ENCODE measurements around the gene SPTBN4. TPM values are rescaled to one million over a fixed set of nuclear protein-coding genes. Genes with fewer than 3 reads are reported as not detected.
"Not testable (repeated sequence)": the region's sequence is repeated elsewhere in the genome, so short reads cannot be mapped to it uniquely, and the experiment has no call there.

The SPTBN4 gene
- total RNA-seq, 2 donors from 2014 or later: 1.7 to 2.7 TPM

DNA sequence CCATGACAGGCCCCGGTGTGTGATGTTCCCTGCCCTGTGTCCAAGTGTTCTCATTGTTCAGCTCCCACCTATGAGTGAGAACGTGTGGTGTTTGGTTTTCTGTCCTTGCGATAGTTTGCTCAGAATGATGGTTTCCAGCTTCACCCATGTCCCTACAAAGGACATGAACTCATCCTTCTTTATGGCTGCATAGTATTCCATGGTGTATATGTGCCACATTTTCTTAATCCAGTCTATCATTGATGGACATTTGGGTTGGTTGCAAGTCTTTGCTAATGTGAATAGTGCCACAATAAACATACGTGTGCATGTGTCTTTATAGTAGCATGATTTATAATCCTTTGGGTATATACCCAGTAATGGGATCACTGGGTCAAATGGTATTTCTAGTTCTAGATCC, 80.4 kb downstream of the SPTBN4 start:
- intact Hi-C loops (cut with DNase I); DNase-seq (ENCODE audit: low spot score): not testable (repeated sequence)

DNA sequence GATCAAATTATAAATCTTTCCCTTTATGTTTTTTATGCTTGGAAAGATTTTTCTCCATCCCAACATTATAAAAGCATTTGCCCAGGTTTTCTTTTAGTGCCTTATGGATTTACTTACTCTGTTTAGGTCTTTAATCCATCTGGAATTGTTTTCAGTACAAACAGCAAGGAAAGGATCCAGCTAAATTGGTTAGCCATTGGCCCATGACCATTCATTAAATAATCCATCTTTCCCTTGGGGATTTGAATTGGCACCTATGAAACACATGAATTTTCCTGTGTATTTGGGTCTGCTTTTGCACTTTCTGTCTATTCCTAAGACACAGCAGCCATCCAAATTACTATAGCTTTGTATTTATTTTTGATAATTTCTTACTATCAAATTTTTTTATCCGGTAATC, 81.0 kb downstream of the SPTBN4 start:
- intact Hi-C loops (cut with DNase I): no loop called here
- no peak for DNase-seq (ENCODE audit: low spot score)

DNA sequence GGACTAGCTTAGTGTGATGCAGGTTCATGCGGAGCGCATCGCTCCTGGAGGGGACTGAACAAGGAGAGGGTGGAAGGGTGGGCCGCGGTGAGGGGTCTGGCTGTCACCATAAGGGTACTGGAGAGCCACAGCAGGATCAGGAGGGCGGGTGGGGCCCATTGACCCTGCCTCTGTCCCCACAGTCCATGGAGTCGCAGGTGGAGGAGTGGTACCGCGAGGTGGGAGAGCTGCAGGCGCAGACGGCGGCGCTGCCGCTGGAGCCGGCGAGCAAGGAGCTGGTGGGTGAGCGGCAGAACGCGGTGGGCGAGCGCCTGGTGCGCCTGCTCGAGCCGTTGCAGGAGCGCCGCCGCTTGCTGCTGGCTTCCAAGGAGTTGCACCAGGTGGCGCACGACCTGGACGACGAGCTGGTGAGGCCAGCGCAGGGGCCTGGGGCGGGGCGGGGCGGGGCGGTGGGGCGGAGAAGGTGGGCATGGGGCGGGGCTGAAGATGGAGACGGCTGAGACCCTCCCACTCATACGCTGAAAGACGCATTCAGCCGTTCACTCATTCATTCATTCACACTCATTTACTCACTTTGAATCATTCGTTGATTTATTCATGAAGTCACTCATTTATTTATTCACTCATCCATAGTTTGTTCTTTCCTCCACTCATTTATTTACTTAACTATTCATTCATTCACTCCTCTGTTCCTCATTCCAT, 82.4 kb downstream of the SPTBN4 start:
- DNase-seq (ENCODE audit: low spot score): no peak
- intact Hi-C loops (cut with DNase I): no loop called here

DNA sequence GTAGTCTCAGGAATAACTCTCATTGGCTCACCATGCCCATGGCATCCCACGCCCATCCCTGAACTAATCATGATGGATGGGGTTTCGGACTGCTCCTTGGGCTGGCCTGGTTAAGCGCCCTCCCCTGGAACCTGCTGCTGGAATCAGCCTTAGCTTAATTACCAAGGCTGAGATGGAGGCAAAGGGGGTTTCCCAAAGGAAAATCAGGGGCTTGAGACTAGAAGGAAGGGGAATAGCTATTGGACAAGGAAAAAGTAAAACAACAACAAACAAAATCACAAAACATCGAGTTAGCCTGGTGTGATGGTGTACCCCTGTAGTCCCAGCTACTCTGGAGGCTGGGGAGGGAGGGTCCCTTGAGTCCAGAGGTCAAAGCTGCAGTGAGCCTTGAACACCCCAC, 84.2 kb downstream of the SPTBN4 start:
- intact Hi-C loops (cut with DNase I): no loop called here
- no peak for DNase-seq (ENCODE audit: low spot score)

DNA sequence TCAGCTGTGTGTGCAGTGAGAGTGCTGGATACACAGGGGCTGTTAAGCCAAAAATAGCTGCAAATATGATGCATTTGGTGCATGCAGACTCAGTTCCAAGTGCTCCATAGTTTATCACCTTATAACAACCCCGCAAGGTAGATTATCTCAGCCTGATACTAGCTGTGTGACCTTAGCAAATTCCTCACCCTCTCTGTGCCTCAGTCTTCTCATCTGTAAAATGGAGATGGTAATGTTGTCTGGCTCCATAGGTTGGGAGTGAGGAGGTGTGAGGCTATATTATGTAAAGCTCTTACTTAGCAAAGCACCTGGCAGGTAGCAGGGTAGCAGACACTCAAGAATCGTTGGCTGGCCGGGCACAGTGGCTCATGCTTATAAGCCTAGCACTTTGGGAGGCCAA, 86.0 kb downstream of the SPTBN4 start:
- DNase-seq (ENCODE audit: low spot score): no peak
- intact Hi-C loops (cut with DNase I): no loop called here

DNA sequence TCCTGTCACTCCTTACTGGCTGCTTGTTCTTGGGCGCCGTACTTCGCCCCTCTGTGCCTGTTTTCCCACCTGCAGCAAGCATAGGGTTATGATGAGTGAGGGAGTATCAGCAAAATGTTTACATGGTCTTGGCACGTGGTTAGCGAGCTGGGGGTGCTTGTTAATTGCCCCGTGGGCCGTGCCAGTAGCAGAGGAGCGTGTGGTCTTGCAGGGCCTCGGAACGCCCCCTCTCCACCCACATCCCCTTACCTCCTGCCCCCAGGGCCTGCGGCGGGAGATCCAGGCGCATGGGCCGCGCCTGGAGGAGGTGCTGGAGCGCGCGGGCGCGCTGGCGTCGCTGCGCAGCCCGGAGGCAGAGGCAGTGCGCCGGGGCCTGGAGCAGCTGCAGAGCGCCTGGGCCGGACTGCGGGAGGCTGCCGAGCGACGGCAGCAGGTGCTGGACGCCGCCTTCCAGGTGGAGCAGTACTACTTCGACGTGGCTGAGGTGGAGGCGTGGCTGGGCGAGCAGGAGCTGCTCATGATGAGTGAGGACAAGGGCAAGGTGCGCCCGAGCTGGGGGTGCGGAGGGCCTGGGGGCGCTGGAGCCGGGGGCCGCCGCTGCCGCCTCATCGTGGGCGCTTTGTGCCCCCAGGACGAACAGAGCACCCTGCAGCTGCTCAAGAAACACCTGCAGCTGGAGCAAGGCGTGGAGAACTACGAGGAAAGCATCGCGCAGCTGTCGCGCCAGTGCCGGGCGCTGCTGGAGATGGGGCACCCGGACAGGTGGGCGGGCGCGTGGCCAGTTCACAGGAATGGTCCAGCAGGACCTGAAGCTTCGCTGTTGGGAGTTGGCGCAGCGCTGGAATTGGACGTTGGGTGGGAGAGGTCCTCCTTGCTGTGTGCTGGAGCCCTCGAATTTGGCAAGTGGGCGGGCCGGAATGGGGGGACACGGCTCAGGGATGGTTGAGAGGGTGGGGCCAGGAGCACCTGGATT, 87.4 kb downstream of the SPTBN4 start:
- intact Hi-C loops (cut with DNase I): no loop called here
- no peak for DNase-seq (ENCODE audit: low spot score)

DNA sequence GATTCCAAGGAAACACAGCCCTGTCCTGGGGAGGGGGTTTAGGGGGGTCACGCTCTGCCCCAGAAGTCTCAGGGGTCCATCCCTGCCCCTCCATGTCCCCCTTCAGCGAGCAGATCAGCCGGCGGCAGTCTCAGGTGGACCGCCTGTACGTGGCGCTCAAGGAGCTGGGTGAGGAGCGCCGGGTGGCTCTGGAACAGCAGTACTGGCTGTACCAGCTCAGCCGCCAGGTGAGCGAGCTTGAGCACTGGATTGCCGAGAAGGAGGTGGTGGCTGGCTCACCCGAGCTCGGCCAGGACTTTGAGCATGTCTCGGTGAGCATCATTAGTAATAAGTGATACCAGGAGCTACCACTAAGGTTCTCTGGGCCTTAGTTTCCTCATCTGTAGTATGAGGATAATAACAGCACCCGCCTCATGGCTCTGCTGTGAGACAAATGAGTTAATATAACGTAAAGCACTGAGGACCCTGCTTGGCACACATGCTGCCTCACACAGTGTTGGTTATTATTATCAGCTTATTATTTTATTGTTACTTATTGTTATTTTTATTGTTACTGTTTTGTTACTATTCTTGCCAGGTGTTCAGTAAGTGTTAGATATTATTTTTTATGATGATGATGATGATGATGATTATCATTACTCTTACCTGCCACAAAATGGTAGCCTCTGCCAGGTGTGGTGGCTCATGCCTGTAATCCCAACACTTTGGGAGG, 89.3 kb downstream of the SPTBN4 start:
- DNase-seq (ENCODE audit: low spot score): no peak
- intact Hi-C loops (cut with DNase I): no loop called here

DNA sequence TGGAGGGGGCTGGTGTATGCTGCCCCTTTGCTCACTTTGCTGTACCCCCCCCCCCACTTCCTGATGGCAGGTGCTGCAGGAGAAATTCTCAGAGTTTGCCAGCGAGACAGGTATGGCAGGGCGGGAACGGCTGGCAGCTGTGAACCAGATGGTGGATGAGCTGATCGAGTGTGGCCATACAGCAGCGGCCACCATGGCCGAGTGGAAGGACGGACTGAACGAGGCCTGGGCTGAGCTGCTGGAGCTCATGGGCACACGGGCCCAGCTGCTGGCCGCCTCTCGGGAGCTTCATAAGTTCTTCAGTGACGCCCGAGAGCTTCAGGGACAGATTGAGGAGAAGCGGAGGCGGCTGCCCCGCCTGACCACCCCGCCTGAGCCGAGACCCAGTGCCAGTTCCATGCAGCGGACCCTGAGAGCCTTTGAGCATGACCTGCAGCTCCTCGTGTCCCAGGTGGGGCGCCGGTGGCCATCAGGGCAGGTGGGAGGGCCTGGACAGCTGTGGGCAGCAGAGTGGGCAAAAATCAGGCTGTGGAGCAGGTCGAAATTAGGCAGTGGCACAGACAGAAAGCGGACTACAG, 90.2 kb downstream of the SPTBN4 start:
- intact Hi-C loops (cut with DNase I): no loop called here
- DNase-seq (ENCODE audit: low spot score): no peak

DNA sequence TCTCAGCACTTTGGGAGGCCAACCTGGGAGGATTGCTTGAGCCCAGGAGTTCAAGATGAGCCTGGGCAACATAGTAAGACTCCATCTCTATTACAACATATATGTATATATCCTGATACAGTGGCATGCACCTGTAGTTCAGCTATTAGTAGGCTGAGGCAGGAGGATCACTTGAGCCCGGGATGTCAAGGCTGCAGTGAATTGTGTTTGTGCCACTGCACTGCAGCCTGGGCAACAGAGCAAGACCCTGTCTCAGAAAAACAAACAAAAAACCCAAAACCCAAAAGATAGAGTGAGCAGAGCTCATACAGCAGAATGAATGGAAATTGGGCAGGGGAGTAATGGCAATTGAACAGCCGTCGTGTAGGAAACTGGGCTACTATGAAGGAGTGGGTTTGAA, 92.6 kb downstream of the SPTBN4 start:
- DNase-seq (ENCODE audit: low spot score): no peak
- intact Hi-C loops (cut with DNase I): no loop called here

- intact Hi-C loops (cut with DNase I): no loop called here
These were observed 93.3 kb downstream of the SPTBN4 start for GRCh38 chr19:40560092-40560507.

DNA sequence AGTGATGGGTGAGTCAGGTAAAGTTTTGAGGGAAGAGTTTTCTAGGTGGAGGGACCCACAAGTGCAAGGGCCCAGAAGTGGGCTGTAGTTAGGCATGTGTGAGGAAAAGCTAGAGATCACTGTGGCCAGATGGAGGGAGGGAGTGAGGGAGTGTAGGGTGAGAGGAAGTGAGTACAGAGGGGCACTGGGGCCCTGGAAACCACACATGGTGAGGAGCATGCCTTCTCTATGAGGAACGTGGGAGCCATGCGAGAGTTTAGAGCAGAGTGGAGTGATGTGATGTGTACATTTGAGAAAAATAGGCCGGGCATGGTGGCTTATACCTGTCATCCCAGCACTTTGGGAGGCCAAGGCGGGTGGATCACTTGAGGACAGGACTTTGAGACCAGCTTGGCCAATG, 95.1 kb downstream of the SPTBN4 start:
- intact Hi-C loops (cut with DNase I): no loop called here
- DNase-seq (ENCODE audit: low spot score): no peak

More at GRCh38 chr19:40560092-40560507, 93.3 kb downstream of the SPTBN4 start:
- DNase-seq (ENCODE audit: low spot score): no peak

GRCh38 chr19:40564535-40564934, 97.7 kb downstream of the SPTBN4 start:
- intact Hi-C loops (cut with DNase I); DNase-seq (ENCODE audit: low spot score): not testable (repeated sequence)

DNA sequence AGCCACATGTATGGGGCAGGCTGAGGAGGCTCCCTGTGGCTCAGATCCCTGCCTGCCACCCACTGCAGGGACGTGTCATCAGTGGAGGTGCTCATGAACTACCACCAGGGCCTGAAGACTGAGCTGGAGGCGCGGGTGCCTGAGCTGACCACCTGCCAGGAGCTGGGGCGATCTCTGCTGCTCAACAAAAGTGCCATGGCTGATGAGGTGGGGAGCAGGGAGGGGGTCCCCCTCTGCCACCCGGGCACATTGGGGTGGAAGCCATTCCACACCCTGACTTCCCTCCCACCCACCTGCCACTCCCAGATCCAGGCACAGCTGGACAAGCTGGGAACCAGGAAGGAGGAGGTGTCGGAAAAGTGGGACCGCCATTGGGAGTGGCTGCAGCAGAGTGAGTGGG, 98.6 kb downstream of the SPTBN4 start:
- DNase-seq (ENCODE audit: low spot score): no peak
- intact Hi-C loops (cut with DNase I): no loop called here

- no peak for DNase-seq (ENCODE audit: low spot score)
- intact Hi-C loops (cut with DNase I): no loop called here
These were observed 99.2 kb downstream of the SPTBN4 start for GRCh38 chr19:40565910-40566495.

DNA sequence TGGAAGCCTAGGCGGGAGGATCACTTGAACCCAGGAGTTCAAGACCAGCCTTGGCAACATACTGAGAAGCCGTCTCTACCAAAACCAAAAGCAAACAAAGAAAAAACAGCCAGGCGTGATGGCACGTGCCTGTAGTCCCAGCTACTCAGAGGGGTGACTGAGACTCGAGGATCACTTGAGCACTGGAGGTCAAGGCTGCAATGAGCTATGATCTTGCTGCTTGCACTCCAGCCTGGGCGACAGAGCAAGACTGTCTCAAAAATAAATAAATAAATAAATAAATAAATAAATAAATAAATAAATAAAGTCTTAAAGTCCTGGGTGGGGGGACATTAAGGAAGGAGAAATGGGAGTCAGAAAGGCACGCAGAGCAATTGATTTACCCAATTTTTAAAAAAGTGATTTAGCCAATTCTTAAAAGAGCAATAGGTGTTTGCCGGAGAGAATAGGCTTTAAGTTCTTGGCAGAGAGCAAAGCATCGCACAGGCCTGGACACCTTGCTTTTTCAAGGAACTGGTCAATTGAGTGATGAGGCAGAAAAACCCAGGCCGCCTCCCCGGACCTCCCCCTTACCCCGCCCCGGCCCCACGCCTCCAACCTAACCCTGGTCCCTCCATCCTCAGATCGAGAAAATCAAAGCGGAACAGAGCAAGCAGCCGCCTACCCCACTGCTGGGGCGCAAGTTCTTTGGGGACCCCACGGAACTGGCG, 100.4 kb downstream of the SPTBN4 start:
- intact Hi-C loops (cut with DNase I): loop anchor here in 1 of 2 donors (1.0 kb wide), 1 partner anchor 42 kb away; no protein-coding TSS in a partner anchor

GRCh38 chr19:40567750-40568494, 101.1 kb downstream of the SPTBN4 start:
- intact Hi-C loops (cut with DNase I): loop anchor here in 1 of 2 donors (1.0 kb wide), 1 partner anchor 43 kb away; no protein-coding TSS in a partner anchor
- no peak for DNase-seq (ENCODE audit: low spot score)

More for the DNA sequence above, 100.4 kb downstream of the SPTBN4 start:
- no peak for DNase-seq (ENCODE audit: low spot score)

- intact Hi-C loops (cut with DNase I): no loop called here
- peak; percentile 100 for DNase-seq (ENCODE audit: low spot score)
These were observed 103.7 kb downstream of the SPTBN4 start for GRCh38 chr19:40570313-40571004.

Measured in posterior vena cava (tissue), 2 donors.